Cardiac muscle cell (in vitro differentiated cells and primary cell): ENCODE results near the gene POPDC3. TPM values are rescaled to one million over a fixed set of nuclear protein-coding genes. Genes with fewer than 3 reads are reported as not detected.
A peak's percentile ranks its signal among the peaks of the same experiment; 100 is the strongest.

Source experiments
- DNase-seq, 2 donors: peaks; one replicate each; pipeline versions ENCODE4 v3.0.0 to v3.0.0-alpha.2; 2010 to 2017; ENCODE audit warnings: low read depth in 1 of 2, low spot score in 1 of 2
- H3K27ac ChIP-seq: fragments of 200-600 bp; sonication (generic); 2 replicates; pipeline ENCODE4 v1.5.1; 2016
- H3K27me3 ChIP-seq: fragments of 200-600 bp; sonication (generic); 2 replicates; pipeline ENCODE4 v1.6.0; 2016; ENCODE audit warnings: control low read depth
- H3K36me3 ChIP-seq: fragments of 200-600 bp; sonication (generic); 2 replicates; pipeline ENCODE4 v1.5.1; 2016; ENCODE audit warnings: control low read depth
- H3K4me1 ChIP-seq: fragments of 200-600 bp; sonication (generic); 2 replicates; pipeline ENCODE4 v1.8.1; 2017; ENCODE audit warnings: low read depth, mild to moderate bottlenecking, mixed run types
- H3K4me3 ChIP-seq: fragments of 200-600 bp; sonication (generic); 2 replicates; pipeline ENCODE4 v1.5.1; 2016; ENCODE audit warnings: mild to moderate bottlenecking
- H3K9me3 ChIP-seq: fragments of 200-600 bp; sonication (generic); 2 replicates; pipeline ENCODE4 v1.5.1; 2017; ENCODE audit warnings: low read depth, mild to moderate bottlenecking, control low read depth
- polyA plus RNA-seq: library from polyadenylated mRNA; unstranded; fragments of >200 nt; fragmentation: Nextera tagmentation; extraction: Ambion mirVana; gene quantifications from 2 replicates; pipeline ENCODE4 v1.2.1, GENCODE V29; 2016
- total RNA-seq: library from RNA; depleted of rRNA; stranded (reverse); fragments of >200 nt; gene quantifications from 2 replicates; pipeline ENCODE4 v1.2.3, GENCODE V29; 2016
- TF ChIP-seq, protein P1 (sequence below): IDR thresholded peaks from 2 replicates; pipeline ENCODE4 v1.5.1; 2012; ENCODE audit warnings: low read depth, mild to moderate bottlenecking, low read length

POPDC3 gene
- total and polyA plus RNA-seq, 2 experiments from 2014 or later, result 49.4 to 80.0 TPM

- no peak for DNase-seq
- Histone ChIP-seq H3K9me3 (no peaks in the 10 kb centered on the region), H3K27me3 (no peaks in the 10 kb centered on the region), H3K27ac (peak overlapping the region; percentile 51), H3K4me1 (peaks cover 38% of the 10 kb centered on the region), H3K4me3 (no peak overlapping the region), H3K36me3 (no peaks in the 10 kb centered on the region)
- TF ChIP-seq, protein P1, sequence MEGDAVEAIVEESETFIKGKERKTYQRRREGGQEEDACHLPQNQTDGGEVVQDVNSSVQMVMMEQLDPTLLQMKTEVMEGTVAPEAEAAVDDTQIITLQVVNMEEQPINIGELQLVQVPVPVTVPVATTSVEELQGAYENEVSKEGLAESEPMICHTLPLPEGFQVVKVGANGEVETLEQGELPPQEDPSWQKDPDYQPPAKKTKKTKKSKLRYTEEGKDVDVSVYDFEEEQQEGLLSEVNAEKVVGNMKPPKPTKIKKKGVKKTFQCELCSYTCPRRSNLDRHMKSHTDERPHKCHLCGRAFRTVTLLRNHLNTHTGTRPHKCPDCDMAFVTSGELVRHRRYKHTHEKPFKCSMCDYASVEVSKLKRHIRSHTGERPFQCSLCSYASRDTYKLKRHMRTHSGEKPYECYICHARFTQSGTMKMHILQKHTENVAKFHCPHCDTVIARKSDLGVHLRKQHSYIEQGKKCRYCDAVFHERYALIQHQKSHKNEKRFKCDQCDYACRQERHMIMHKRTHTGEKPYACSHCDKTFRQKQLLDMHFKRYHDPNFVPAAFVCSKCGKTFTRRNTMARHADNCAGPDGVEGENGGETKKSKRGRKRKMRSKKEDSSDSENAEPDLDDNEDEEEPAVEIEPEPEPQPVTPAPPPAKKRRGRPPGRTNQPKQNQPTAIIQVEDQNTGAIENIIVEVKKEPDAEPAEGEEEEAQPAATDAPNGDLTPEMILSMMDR, result no peak
Measured at GRCh38 chr6:105204331-105204730, 24.5 kb upstream of the POPDC3 start.

DNA sequence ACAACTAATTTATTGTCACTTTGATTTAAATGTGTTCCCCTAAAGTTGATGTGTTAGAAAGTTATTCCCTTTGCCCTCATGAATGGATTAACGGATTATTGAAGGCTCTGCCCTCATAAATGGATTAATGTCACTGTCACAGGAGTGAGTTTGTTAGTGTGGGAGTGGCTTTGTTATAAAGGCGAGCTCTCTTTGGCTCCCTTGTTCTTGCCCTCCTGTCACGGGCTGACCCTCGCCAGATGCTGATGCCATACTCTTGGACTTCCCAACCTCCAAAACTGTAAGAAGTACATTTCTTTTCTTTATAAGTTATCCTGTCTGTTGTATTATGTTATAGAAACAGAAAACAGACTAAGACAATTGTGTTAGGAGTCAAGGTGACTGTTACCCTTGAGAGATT lies 22.7 kb upstream of the POPDC3 start:
- no peak for DNase-seq
- Histone ChIP-seq H3K36me3 (no peaks in the 10 kb centered on the region), H3K4me1 (peaks cover 39% of the 10 kb centered on the region), H3K27me3 (no peaks in the 10 kb centered on the region), H3K9me3 (no peaks in the 10 kb centered on the region), H3K4me3 (no peak overlapping the region), H3K27ac (no peak overlapping the region)
- TF ChIP-seq, protein P1, result no peak

GRCh38 chr6:105200133-105200730 lies 20.4 kb upstream of the POPDC3 start:
- H3K27me3 ChIP-seq, result no peaks in the 10 kb centered on the region
- no peaks in the 10 kb centered on the region for H3K36me3 ChIP-seq
- peaks cover 34% of the 10 kb centered on the region for H3K4me1 ChIP-seq
- TF ChIP-seq, protein P1, result no peak
- DNase-seq, result no peak
- no peak overlapping the region for H3K4me3 ChIP-seq
- H3K9me3 ChIP-seq, result no peaks in the 10 kb centered on the region
- peak overlapping the region; percentile 89 for H3K27ac ChIP-seq

- H3K9me3 ChIP-seq, result no peaks in the 10 kb centered on the region
- peak in 1 of 2 donors; percentile 66 for DNase-seq
Measured at GRCh38 chr6:105199711-105200110, 19.9 kb upstream of the POPDC3 start.

DNA sequence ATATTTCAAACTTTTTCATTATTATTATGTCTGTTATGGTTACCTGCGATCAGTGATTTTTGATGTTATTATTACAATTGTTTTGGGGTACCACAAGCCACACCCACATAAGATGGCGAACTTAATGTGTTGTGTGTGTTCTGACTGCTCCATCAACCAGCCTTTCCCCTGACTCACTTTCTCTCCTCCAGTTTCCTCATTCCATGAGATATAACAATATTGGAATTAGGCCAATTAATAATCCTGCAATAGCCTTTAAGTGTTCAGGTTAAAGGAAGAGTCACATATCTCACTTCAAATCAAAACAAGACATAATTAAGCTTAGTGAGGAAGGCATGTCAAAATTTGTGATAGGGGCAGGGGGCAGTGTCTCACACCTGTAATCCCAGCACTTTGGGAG lies 16.3 kb upstream of the POPDC3 start:
- Histone ChIP-seq H3K4me3 (no peak overlapping the region), H3K27ac (no peak overlapping the region), H3K27me3 (no peaks in the 10 kb centered on the region), H3K36me3 (no peaks in the 10 kb centered on the region), H3K4me1 (peaks cover 23% of the 10 kb centered on the region), H3K9me3 (no peaks in the 10 kb centered on the region)
- DNase-seq, result no peak
- TF ChIP-seq, protein P1, result no peak

More at GRCh38 chr6:105199711-105200110, 19.9 kb upstream of the POPDC3 start:
- Histone ChIP-seq H3K4me1 (peaks cover 29% of the 10 kb centered on the region), H3K4me3 (no peak overlapping the region), H3K27ac (peak overlapping the region; percentile 89), H3K36me3 (no peaks in the 10 kb centered on the region), H3K27me3 (no peaks in the 10 kb centered on the region)
- TF ChIP-seq, protein P1, result no peak

- Histone ChIP-seq H3K36me3 (no peaks in the 10 kb centered on the region), H3K9me3 (no peaks in the 10 kb centered on the region), H3K27me3 (no peaks in the 10 kb centered on the region), H3K4me3 (no peak overlapping the region), H3K27ac (peak overlapping the region; percentile 40), H3K4me1 (peaks cover 18% of the 10 kb centered on the region)
- TF ChIP-seq, protein P1, result no peak
- DNase-seq, result no peak
Measured at GRCh38 chr6:105194591-105194990, 14.8 kb upstream of the POPDC3 start.
